Measurements from ENCODE around the gene USP50.
"Not testable (repeated sequence)": the region's sequence is repeated elsewhere in the genome, so short reads cannot be mapped to it uniquely, and the experiment has no call there.

USP50 gene

GRCh38 chr15:50501815-50502214 lies 44.7 kb downstream of the USP50 start:
- DNase-seq, result no peak

GRCh38 chr15:50500352-50500751 lies 46.1 kb downstream of the USP50 start:
- no peak for DNase-seq

- no peak for DNase-seq
These were observed 49.8 kb downstream of the USP50 start for GRCh38 chr15:50496692-50497091.

GRCh38 chr15:50494547-50494946 lies 51.9 kb downstream of the USP50 start:
- not testable (repeated sequence) for DNase-seq

GRCh38 chr15:50493625-50494024 lies 52.8 kb downstream of the USP50 start:
- no peak for DNase-seq

- DNase-seq, result no peak
These were observed 59.2 kb downstream of the USP50 start for GRCh38 chr15:50487287-50487686.

- no peak for DNase-seq
These were observed 61.1 kb downstream of the USP50 start for GRCh38 chr15:50485389-50485788.

- no peak for DNase-seq
These were observed 61.7 kb downstream of the USP50 start for GRCh38 chr15:50484781-50485180.

GRCh38 chr15:50476143-50476542 lies 70.3 kb downstream of the USP50 start:
- DNase-seq, result no peak

GRCh38 chr15:50471072-50471471 lies 75.4 kb downstream of the USP50 start:
- no peak for DNase-seq

GRCh38 chr15:50463423-50464358 lies 82.8 kb downstream of the USP50 start:
- no peak for DNase-seq

- DNase-seq, result no peak
These were observed 87.9 kb downstream of the USP50 start for GRCh38 chr15:50458348-50459112.

GRCh38 chr15:50452927-50453326 lies 93.5 kb downstream of the USP50 start:
- no peak for DNase-seq

Data from activated CD8-positive, alpha-beta memory T cell treated with anti-CD3 and anti-CD28 coated beads for 24 hours (primary cell).